Stimulated activated naive CD4-positive, alpha-beta T cell (primary cell): ENCODE data around the gene RFX5.
"Not testable (repeated sequence)": the region's sequence is repeated elsewhere in the genome, so short reads cannot be mapped to it uniquely, and the experiment has no call there.

ENCODE experiments used
- DNase-seq, 6 experiments: peaks; one replicate each; lab custom pipeline; 2025; lab: John Stamatoyannopoulos, UW

The RFX5 gene

DNA sequence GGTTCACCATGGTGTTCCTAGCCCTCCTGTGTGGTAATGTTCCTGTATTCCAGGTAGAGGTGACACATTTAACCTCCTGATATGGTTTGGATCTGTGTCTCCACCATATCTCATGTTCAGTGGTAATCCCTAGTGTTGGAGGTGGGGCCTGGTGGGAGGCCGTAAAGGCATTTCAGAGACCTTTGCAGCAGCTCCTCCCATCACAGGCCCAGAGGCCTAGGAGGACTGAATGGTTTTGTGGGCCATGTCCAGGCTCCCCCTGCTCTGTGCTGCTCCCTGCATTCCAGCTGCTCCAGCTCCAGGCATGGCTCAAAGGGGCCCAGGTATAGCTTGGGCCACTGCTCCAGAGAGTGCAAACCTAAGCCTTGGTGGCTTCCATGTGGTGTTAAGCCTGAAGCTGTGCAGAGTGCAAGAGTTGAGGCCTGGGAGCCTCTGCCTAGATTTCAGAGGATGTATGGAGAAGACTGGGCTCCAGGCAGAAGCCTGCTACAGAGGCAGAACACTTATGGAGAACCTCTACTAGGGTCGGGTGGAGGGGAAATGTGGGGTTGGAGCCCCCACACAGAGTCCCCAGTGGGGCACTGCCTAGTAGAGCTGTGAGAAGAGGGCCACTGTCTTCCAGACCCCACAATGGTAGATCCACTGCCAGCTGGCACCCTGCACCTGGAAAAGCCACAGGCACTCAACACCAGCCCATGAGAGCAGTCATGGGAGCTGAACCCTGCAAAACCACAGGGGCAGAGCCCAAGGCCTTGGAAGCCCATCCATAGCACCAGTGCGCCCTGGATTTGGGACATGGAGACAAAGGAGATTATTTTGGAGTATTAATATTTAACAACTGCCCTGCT lies 15.5 kb upstream of the RFX5 start:
- DNase-seq: no peak

GRCh38 chr1:151361883-151362282 lies 14.8 kb upstream of the RFX5 start:
- no peak for DNase-seq

- no peak for DNase-seq
Measured at GRCh38 chr1:151356696-151357095, 9.6 kb upstream of the RFX5 start.

DNA sequence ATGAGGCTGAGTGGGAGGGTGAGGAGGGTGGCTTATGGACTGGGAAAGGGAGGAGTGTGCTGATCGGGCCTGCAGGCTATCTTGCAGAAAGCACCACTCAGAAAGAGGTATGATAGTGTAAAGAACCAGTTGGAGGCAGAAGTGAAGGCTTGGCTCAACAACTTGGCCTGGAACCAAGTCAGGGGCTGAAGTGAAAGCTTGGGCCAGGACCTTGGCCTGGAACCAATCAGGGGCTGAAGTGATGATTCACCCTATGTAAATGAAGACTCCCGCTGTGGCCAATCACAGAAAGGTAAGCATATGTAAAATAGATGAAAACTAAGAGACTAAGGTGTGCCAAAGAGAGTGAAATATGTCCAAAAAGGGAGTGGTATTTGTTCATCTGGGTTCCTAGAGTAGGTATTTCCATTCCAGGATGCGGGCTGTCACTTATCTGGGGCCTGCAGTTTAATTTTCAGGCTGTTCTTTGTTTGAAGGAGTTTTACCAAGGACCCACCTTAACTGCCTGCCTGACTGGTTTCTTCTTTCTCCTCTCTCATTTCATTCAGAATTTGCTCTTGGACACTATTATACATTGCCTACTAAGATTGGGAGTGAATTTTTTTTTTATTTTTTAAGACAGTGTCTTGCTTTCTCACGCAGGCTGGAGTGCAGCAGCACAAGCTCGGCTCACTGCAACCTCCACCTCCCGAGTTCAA lies 5.1 kb upstream of the RFX5 start:
- DNase-seq: no peak

DNA sequence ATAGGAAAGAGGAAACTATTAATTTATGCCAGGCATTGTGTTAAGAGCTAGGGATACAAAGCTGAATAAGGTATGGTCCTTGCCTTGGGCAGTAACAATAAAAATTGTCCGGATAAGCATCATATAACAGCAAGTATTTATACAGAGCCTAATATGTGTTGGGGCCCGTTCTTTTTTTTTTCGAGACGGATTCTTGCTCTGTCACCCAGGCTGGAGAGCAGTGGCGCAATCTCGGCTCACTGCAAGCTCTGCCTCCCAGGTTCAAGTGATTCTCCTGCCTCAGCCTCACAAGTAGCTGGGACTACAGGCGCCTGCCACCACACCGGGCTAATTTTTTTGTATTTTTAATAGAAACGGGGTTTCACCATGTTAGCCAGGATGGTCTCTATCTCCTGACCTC lies 3.3 kb upstream of the RFX5 start:
- not testable (repeated sequence) for DNase-seq

DNA sequence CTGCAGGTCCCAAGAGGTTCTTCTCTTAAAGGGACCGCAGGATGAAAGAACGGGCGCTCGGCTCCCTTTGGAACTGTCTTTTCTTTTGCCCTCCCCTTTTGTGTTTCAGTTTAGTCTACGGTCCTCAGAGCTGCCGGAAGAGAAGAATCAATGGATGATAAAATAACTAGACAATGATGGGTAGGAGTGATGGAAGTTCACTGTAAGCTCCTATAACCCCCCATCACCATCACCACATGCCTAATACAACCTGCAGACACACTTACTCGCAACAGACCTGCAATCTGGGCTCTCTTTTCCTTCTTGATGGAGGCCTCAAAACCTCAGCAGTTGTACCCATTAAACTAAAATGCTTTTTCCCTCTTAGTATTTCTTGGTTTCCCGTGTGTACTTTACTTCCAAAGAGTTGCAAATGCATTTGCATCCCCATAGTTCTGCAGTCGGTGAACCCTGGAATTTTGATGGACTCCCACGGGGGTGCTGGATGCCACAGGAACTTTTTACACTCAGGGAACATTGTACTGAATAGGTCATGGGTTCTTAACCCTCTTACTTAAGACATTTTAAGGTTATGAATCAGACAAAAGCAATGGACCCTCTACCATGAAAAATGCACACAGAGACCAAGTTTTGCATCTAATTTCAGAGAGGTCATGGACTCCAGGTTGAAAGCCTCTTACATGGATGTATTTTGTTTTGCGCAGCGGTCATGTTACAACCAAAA lies 633 bp upstream of the RFX5 start:
- no peak for DNase-seq

DNA sequence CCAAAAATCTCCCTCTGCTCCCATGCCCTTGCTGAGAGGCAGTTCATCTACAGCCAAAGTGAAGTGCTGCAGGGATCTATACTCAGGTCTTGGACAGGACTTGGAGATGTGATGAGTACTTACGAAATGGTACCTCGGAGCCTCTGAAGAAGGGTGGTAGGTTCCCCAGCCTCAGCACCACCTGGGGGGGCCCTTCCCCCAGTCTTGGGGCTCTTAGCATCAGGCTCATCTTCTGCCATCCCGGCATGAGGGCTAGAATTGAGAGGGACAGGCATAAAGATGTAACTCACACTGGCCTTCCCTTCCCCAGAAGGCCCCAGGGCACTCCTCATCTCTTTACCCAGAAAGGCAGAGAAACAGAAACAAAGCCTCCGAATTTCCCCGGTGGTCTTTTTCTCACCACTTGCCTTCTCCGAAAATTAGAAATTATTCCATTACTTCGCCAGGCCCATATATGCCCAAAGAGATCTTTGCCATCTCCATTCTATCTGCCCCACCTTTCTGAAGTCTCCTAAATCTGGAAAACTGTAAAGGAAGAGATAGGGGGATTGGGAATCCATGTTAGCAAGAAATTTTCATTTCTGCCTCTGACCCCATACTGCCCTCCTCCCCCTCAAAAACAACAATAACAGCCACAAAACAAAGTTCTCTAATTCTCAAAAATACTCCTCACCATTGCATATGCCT lies 827 bp downstream of the RFX5 start:
- DNase-seq: no peak

- no peak for DNase-seq
Measured at GRCh38 chr1:151344291-151344690, 2.8 kb downstream of the RFX5 start.

DNA sequence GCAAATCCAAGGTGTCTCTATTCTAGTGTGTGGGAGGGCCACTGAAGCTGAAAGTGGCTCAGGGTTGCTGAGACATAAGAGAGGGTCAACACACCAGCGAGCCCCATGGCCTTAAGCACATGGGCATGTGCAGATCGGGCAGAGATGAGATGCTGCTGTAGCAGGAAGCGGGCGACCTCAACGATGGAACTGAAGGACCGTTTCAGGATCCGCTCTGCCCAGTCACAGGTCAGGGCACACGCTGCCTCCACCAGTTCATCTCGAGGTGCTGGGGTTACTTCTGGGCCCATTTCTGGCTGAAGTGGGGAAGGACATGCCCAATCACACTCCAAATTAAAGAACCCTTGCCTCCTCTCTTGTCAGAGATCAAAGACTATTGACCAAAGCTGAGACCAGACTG lies 3.5 kb downstream of the RFX5 start:
- DNase-seq: no peak

- no peak for DNase-seq
Measured at GRCh38 chr1:151342569-151342968, 4.5 kb downstream of the RFX5 start.

DNA sequence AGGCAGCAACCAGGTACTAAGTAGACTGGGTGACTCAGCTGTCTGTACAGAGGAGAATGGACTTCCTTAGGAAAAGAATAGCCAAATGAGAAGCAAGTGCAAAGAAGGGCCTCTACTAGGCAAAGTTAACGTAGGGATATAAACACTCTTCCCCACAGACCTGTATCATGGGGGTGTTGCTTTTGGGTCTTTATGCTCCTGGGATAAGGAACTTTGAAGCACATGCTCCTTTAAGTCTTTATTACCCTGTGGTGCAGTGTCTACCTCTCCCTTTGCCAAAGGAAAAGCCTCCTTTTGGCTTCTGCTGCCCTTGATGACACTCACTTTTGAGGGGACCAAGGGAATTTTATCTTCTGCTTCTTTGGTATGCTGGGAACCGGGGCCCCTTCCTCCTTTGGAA lies 5.0 kb downstream of the RFX5 start:
- DNase-seq: no peak

DNA sequence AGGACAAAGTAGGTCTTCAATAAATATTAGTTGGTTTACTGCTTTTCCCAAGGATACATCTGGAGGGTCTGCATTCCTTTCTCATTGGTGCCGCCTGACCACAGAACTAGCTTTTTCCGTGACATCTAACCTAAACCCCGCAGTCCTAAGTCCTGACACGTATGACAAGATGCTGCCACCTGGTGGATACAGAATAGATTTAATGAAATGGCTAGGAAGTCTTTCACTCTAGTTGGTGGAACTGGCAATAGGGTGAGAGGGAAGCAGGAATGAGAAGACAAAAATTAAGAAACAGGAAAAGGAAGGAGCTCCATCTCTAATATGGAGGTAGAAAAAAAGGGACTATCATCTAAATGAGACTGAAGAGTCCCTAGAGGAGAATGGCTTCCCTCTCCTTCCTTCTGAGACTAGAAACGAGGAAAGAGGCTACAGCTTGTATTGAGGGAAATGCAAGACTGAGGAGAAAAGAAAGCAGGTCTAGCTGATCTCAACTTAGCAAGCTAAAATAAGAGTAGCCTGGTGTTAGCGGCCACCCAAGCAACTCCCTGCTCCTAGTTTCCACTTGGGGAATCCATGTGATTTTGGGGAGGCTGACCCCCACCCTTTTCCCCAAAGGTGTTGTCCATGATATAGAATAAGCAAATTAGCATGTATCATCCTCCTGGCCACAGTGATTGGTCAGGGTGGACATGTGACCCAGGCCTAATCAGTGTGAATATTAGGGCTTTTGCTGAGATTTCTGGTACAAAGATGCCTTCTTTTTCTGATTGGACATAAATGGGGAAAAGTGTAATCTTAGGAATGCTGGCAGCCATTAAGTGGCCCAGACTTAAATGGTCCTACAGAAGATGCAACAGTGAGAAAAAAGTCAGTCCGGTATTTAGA lies 5.9 kb downstream of the RFX5 start:
- peak in 5 of 6 experiments; percentile 38 to 67 (median 48) for DNase-seq

GRCh38 chr1:151336556-151336955 lies 10.5 kb downstream of the RFX5 start:
- DNase-seq: no peak

GRCh38 chr1:151334822-151335221 lies 12.2 kb downstream of the RFX5 start:
- no peak for DNase-seq

GRCh38 chr1:151327903-151328674 lies 19.0 kb downstream of the RFX5 start:
- peak in 1 of 6 experiments; percentile 46 for DNase-seq

- peak; percentile 79 to 95 (median 90) for DNase-seq
Measured at GRCh38 chr1:151327223-151327902, 19.7 kb downstream of the RFX5 start, which contains the start of gene PI4KB. TSS of gene PI4KB (minus strand) at chr1:151327416. CDS start at chr1:151316481, 10,935 bp downstream.

- peak in 1 of 6 experiments; percentile 55 for DNase-seq
Measured at GRCh38 chr1:151326619-151327222, 20.3 kb downstream of the RFX5 start.

DNA sequence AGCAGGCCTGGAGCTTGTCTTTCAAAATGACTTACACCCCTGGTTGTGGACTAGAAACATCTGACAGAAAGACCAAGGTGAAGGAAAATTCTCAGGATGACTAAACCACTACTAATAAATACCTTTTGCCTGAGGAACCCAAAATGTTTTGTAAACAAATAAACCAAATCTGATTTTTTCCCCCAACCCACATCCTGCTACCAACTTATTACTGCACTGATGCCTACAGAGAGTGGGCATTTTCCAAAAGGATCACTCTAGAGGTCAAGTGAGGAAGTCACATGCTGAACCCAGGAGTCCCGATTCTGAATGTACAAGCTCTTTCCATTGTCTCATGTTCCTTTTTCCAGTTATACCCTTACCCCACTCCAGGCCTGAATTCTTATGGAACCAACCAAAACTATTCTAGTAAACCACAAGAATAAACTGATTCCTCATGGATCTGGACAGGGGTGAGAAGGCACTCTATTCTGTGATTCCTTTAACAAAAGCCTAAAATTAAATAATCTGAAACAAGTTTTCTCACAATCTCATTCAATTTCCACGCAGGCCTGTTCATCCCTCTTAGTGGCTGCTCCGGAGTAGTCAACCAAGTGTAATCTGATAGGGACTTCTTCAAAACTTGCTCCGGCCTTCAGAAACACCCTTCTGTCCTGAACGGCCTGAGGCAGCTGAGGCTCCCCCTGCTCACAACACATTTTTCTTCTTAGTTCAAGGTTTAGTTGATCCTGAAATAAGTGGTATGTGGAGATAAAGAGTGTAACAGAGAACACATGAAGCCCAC lies 21.2 kb downstream of the RFX5 start:
- DNase-seq: no peak
